ENCODE data around the gene DCAF17.
"Not testable (repeated sequence)": the region's sequence is repeated elsewhere in the genome, so short reads cannot be mapped to it uniquely, and the experiment has no call there.

The DCAF17 gene

GRCh38 chr2:171515672-171516298 lies 81.8 kb downstream of the DCAF17 start:
- DNase-seq = no peak

DNA sequence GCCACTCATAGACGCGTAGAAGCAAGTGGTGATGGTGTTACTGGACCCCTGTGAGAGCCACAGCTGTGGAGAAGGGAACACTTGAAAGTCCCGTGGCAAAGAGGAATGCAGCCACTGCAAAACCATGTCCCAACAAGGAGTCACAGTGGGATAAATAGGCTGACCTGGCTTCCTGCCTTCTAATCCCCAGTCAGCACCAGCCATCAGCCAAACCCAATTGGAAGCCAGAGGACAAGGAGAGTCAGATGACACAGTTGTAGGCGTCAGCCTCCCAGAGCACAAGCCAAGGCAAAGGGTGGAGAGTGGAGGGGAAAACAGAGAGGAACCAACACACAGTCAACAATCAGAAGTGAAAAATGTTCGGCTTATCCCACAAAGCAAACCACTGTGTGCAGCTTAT lies 82.8 kb downstream of the DCAF17 start:
- DNase-seq = no peak

DNA sequence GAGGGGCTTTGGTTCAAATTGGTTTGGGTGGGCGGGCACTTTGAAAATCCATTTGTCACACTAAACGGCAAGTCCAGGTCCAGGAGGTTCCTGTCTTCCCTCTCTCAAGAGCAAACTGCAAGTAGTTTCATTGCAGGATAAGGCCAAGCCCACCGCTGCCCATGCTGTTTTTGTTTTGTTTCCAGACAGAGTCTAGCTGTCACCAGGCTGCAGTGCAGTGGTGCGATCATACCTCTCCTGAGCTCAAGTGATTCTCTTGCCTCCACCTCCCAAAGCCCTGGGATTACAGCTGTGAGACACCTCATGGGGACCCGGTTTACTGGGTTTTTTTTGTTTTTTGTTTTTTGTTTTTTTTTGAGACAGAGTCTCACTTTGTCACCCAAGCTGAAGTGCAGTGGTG lies 86.4 kb downstream of the DCAF17 start:
- no peak for DNase-seq

DNA sequence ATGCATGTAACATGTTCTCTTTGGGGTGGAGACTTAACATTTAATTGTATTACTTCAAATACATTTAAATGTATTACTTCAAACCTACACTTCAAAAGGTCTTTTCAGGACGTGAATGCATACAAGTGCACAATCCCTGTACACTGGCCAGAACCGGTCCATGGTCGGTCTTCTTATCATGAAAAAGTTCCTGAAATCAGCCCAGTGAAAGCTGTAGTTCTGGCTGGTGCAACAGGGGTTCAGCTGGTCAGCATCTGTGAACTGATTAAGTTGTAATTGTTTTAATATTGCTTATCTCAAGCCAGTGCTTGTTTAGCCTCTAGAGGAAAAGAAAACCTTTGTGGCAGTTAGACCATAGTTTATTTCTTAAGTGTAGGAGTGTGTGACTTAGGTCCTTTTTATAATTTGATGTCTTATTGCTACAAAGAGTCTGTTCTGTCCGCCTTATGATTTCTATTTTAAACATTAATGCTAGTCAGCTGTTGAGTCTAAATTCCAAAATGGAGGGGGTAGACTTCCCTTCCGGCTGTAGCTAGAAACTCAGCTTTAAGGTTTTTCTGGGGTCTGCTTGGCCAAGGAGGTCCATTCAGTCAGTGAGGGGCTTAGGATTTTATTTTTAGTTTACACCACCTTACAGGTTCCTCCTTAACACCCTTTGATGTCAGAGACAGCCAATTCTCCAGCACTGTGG lies 87.5 kb downstream of the DCAF17 start:
- DNase-seq = no peak

- peak; percentile 24 for DNase-seq
These were observed 88.2 kb downstream of the DCAF17 start, which contains the start of gene CYBRD1 for GRCh38 chr2:171522052-171522787. TSS of gene CYBRD1 (plus strand) at chr2:171522474. CDS start at chr2:171522546, 72 bp downstream.

GRCh38 chr2:171522788-171523087 lies 88.7 kb downstream of the DCAF17 start:
- DNase-seq = no peak

DNA sequence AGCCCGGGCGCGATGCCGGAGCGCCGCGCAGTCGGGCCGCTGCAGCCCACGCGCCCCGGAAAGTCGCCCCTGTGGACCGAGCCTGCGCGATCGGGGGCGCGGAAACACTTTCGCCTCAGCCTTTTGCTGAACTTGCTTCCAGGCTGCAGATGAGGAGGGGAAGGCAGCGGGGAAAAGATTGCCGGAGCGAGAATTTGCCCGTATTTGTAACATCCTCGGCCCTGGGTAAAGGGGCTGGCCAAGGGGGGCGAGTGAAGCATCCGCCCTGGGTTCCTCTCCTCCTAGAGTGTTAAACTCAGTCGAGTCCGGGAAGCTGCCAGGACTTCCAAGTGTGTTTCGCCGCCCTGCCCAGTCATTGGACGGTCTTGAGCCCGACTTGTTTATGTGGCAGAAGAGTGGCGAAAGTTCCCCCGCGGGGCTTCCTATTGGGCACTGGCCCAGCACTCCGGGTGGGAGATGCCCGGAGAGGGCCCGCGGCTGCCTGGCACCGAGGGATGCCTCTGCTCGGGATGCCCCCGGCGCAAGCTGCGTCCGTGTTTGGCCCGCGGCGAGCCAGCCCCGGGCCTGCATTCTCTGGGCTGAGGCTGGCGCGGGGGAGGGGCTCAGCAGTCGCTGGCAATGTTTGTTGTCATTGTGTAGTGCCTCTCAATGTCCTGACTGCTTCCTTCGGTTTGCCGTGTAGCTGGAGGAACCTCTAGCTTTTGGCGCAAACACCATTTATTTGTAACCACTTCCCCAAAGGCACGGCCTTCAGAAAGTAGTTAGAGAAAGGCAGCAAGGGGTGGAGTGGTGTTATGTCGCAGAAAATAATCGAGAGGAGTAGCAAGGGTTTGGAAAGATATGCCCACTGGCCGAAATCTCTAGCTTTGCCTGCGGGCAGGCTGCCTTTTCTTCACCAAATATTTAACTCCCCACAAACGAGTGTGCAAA lies 89.3 kb downstream of the DCAF17 start:
- DNase-seq = peak; percentile 20

- no peak for DNase-seq
These were observed 90.0 kb downstream of the DCAF17 start for GRCh38 chr2:171524018-171524401.

GRCh38 chr2:171529914-171530313 lies 95.9 kb downstream of the DCAF17 start:
- DNase-seq = peak; percentile 23

DNA sequence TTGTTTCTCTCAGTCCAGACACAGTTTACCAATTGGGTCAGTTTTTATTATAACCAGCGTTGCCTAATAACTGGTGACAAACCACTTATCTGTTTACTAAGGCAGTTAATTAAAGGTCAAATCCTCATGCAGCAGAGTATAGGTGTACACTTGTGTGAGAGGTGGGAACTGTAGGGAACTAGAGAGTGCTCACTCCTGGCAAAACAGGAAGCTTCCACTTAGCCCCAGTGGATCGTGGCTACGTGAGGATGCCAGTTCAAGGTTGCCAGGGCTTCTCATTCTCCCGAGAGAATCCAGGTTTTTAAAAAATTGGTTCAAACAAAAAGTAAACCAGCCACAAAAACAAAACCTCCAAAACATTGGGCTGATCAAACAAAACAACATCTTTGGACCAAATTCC lies 96.4 kb downstream of the DCAF17 start:
- no peak for DNase-seq

DNA sequence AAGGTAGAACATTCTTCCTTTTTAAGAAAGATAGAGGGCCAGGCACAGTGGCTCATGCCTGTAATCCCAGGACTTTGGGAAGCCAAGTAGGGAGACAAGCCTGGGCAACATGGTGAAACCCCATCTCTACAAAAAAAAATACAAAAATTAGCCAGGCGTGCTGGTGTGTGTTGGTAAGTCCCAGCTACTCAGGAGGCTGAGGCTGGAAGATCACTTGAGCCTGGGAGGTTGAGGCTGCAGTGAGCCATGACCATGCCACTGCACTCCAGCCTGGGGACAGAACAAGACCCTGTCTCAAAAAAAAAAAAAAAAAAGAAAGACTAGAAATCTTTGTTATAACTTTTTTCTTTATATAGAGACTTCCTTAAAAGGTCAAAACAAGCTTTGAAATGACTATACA lies 96.8 kb downstream of the DCAF17 start:
- DNase-seq = not testable (repeated sequence)

DNA sequence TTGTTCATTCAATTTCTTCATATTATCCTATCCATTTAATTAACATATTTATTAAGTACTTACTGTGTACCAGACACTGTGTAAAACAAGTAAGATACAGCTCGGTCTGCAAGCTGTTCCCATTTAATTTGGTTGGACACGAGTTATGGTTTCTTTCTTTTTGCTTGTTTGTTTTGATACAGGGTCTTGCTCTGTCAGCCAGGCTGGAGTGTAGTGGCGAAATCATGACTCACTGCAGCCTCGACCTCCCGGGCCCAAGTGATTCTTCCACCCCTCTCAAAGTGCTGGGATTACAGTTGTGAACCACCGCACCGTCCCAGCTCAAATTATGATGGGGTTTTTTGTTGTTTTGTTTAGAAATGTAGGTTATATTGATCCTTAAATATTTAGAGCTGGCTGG lies 97.3 kb downstream of the DCAF17 start:
- no peak for DNase-seq

GRCh38 chr2:171531836-171532450 lies 97.9 kb downstream of the DCAF17 start:
- DNase-seq = no peak

- no peak for DNase-seq
These were observed 99.3 kb downstream of the DCAF17 start for GRCh38 chr2:171533331-171533730.
